Measurements from ENCODE around the gene CNNM1.
A peak's percentile ranks its signal among the peaks of the same experiment; 100 is the strongest.

CNNM1 gene

DNA sequence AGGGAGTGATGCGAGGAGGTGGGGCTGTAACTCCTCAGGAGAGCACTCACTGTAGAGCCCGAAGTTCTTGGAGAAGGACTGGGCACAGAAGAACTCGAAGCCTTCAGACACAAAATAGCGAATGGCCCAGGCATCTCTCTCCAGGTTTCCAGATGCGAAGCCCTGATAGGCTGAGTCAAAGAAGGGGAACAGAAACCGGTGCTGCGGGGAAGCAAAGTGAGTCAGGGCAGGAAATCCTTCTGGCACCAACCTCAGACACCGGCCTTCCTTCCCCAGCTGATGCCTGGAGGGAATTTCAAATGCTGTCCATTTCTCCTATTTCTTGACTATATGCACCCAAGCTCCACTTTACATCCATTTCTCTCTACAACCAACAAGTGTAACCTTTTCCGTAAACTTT lies 74.5 kb downstream of the CNNM1 start:
- H3K9me3 Mint-ChIP-seq (ENCODE audit: low read depth) = no peaks in the 10 kb centered on the region
- H3K27me3 Mint-ChIP-seq = no peaks in the 10 kb centered on the region
- no peaks in the 10 kb centered on the region for H3K4me1 Mint-ChIP-seq (ENCODE audit: low read depth)
- no peak overlapping the region for H3K4me3 Mint-ChIP-seq
- peaks cover 11% of the 10 kb centered on the region for H3K36me3 Mint-ChIP-seq
- no peak overlapping the region for H3K27ac Mint-ChIP-seq

DNA sequence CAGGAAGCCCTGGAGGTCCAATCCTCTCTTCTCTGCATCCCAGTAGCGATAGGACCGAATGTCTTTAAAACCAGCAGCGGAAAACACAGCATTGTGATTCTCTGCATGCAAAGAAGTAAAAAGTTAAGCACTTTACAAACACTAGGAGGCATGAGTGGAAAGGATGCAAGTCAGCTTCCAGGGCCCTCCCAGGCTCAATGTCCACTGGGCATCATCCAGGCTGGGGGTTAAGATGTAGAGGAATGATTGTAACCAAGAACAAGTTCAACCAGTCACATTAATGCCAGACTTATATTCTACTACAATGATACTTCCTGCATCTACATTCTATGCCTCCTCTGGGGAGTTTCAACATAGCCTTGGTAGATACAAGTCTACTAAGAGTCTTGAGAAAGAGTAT lies 77.0 kb downstream of the CNNM1 start:
- H3K36me3 Mint-ChIP-seq = peaks cover 12% of the 10 kb centered on the region
- no peaks in the 10 kb centered on the region for H3K9me3 Mint-ChIP-seq (ENCODE audit: low read depth)
- H3K27ac Mint-ChIP-seq = no peak overlapping the region
- no peaks in the 10 kb centered on the region for H3K27me3 Mint-ChIP-seq
- peaks cover 4% of the 10 kb centered on the region for H3K4me1 Mint-ChIP-seq (ENCODE audit: low read depth)
- no peak overlapping the region for H3K4me3 Mint-ChIP-seq

DNA sequence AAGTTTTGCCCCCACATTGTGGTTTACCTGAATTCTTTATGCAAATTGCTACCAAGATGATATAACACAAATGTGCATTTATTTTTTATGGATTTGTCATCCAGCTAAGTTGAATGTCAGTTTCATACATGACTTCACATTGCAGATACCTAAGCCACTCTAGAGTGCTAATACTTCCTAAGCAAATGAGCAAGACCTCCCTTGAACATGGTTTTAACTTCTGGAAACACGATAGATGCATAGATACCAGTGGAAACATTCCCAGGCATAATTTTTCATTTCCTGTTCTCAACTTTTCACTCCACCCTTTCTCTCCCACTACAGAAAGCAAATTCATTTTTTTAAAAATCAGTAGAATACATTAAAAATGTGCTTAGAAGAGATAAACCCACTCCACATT lies 81.0 kb downstream of the CNNM1 start:
- Mint-ChIP-seq H3K9me3 (ENCODE audit: low read depth) (no peaks in the 10 kb centered on the region), H3K27ac (no peak overlapping the region), H3K27me3 (no peaks in the 10 kb centered on the region), H3K4me3 (no peak overlapping the region), H3K4me1 (ENCODE audit: low read depth) (peaks cover 11% of the 10 kb centered on the region), H3K36me3 (peaks cover 22% of the 10 kb centered on the region)

DNA sequence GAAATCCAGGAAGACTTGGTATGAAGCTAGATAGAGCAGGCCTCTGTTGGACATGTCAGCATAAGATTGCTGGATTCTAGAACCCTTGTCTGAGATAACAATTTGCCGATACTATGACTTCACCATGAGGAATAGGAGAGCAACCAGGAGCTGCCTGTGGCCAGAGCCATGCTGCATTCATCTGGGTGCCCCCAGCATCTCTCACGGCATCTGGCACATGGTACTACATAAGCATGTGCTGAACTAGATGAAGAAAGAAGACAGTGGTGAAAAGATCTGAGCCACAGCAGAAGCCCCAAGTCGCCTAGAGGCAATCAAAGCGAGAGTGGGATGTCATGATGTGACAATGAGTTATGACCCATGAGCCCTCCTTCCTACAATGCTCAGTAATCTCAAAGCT lies 81.7 kb downstream of the CNNM1 start:
- H3K27me3 Mint-ChIP-seq = no peaks in the 10 kb centered on the region
- no peaks in the 10 kb centered on the region for H3K9me3 Mint-ChIP-seq (ENCODE audit: low read depth)
- peaks cover 21% of the 10 kb centered on the region for H3K36me3 Mint-ChIP-seq
- H3K27ac Mint-ChIP-seq = no peak overlapping the region
- peaks cover 11% of the 10 kb centered on the region for H3K4me1 Mint-ChIP-seq (ENCODE audit: low read depth)
- H3K4me3 Mint-ChIP-seq = no peak overlapping the region

DNA sequence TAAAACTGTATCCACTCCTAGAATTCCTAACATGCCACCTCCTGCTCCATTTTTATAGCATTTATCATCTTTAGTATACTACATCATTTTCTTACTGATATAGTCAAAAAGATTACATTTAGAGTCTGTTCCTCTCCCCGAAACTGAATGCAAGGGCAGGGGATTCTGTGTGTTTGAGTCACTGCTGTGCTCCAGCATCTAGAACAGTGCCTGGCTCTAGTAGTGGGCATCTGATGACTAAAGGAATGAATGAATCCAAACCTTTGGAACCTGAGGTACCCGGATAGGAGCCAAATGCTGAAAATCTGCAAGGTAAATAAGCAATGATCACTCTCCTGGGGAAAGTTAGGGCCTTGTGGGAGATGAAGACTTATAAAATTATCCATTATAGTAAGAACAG lies 82.4 kb downstream of the CNNM1 start:
- H3K27me3 Mint-ChIP-seq = no peaks in the 10 kb centered on the region
- H3K36me3 Mint-ChIP-seq = peaks cover 22% of the 10 kb centered on the region
- no peak overlapping the region for H3K4me3 Mint-ChIP-seq
- H3K27ac Mint-ChIP-seq = no peak overlapping the region
- H3K9me3 Mint-ChIP-seq (ENCODE audit: low read depth) = no peaks in the 10 kb centered on the region
- peaks cover 16% of the 10 kb centered on the region for H3K4me1 Mint-ChIP-seq (ENCODE audit: low read depth)

DNA sequence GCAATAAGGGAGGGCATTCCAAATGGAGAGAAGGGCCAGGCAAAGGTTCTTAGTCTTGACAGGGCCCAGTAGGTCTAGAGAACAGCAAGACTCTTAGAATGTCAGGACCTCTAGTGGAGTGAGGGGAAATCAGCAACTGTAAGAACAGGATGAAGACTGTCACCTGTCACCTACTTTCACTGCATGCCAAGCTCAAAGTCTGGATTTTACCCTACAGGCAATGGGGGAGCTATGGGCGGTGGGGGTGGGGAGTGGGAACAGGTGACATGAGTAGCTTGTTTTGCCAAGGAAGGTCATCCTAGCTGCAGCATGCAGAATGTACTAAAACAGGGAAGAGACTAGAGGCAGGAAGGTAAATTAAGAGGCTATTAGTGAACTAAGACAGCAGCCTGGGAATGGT lies 82.9 kb downstream of the CNNM1 start:
- no peak overlapping the region for H3K27ac Mint-ChIP-seq
- H3K4me3 Mint-ChIP-seq = no peak overlapping the region
- peaks cover 19% of the 10 kb centered on the region for H3K36me3 Mint-ChIP-seq
- no peaks in the 10 kb centered on the region for H3K27me3 Mint-ChIP-seq
- H3K4me1 Mint-ChIP-seq (ENCODE audit: low read depth) = peaks cover 16% of the 10 kb centered on the region
- H3K9me3 Mint-ChIP-seq (ENCODE audit: low read depth) = no peaks in the 10 kb centered on the region

DNA sequence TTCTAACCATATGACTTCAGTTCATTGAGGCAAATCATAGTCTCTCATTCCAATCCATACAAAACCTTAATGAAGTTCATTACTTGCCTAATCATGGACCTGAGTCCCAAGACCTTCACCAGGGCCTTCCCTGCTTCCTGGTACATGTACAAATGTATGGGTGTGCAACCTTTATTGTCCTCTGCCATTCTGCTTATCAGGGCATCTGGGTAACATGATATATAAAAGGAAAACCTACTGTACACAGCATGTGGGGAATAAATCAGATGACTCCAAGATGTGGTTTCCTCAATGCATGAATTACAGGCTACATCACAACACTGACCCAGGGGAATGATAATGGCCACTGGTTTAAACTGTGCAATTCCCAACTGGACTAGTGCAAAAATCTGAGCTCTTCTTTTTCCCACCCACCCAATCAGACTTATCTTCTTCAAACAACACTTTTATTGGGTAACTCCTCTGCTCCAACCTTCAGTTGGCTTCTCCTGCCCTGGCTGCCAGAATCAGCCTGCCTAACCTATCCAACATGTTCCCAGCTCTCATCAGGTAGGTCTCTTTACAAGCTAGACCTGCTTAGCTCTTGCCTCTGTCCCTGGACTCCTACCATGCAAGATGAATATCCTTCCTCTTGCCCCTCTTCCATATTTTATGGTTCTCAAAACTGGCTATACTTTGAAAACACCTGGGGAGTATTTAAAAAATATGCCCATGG lies 89.9 kb downstream of the CNNM1 start:
- Mint-ChIP-seq H3K27me3 (no peaks in the 10 kb centered on the region), H3K9me3 (ENCODE audit: low read depth) (no peaks in the 10 kb centered on the region), H3K36me3 (peaks cover 36% of the 10 kb centered on the region), H3K4me3 (no peak overlapping the region), H3K27ac (no peak overlapping the region), H3K4me1 (ENCODE audit: low read depth) (peaks cover 9% of the 10 kb centered on the region)

DNA sequence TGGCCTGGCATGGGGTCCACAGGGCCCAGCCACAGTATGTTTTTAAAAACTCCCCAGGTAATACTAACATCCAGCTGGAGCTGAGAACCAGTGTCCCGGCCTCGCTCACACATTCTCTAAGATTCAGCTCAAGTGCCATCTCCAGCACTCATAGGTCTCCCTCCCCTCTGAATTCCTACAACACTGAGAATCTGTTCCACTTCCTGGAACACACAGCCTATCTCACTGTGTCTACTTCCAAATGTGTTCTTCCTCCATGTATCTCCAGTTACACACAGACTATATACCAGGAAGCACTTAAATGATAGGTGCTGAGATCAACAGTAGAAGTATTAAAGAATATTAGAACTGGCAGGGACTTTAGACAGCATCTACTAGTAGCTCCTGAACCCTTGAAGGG lies 90.5 kb downstream of the CNNM1 start:
- no peaks in the 10 kb centered on the region for H3K9me3 Mint-ChIP-seq (ENCODE audit: low read depth)
- H3K4me3 Mint-ChIP-seq = no peak overlapping the region
- no peaks in the 10 kb centered on the region for H3K27me3 Mint-ChIP-seq
- H3K36me3 Mint-ChIP-seq = peaks cover 33% of the 10 kb centered on the region
- H3K4me1 Mint-ChIP-seq (ENCODE audit: low read depth) = peaks cover 6% of the 10 kb centered on the region
- no peak overlapping the region for H3K27ac Mint-ChIP-seq

DNA sequence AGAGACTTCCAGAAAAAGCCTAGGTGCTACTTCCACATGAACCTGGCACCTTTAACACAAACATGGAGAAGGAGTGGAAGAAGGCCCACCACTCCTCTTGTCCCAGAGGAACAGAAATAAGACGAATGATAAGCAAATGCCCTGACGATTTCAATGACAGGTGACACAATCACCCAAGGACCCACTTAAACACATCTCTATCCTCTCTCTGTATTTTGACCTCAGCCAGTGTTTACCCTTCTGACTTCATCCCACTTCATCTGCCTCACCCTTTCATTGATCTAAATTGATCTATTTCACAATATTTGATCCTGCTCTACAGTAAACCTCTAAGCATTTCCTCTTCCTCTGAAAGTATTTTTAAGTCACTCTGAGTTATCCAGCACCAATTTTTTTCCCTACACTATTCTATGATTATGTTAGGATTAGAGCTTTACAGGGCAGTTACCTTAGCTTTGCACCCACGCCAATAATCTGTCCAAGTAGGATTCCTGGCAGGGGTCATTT lies 92.1 kb downstream of the CNNM1 start:
- H3K36me3 Mint-ChIP-seq = peaks cover 32% of the 10 kb centered on the region

DNA sequence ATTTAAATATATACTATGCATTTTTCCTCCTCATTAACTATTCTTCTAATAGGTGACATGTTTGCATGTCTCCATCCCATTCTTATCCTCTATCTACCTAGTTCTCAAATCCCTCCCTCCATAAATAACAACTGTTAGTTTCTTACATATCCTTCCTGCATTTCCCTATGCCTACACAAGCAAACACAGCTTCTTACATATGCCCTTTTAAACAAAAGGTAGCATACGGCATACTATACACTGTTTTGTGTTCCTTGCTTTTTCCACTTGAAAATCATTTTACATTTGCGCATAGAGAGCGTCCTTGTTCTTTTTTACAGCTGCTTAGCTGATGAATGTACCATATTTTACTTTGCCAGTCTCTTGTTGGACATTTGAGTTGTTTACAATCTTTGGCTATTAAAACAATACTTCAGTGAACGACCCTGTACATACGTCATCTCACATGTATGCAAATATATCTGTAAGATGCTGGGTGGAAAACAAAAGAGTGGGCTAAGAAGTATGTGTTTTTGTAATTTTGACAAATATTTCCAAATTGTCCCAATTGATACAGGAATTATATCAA lies 93.5 kb downstream of the CNNM1 start:
- Mint-ChIP-seq H3K27me3 (no peaks in the 10 kb centered on the region), H3K4me1 (ENCODE audit: low read depth) (peaks cover 6% of the 10 kb centered on the region), H3K36me3 (peaks cover 28% of the 10 kb centered on the region), H3K4me3 (no peak overlapping the region), H3K27ac (no peak overlapping the region), H3K9me3 (ENCODE audit: low read depth) (no peaks in the 10 kb centered on the region)

More for the DNA sequence above, 92.1 kb downstream of the CNNM1 start:
- Mint-ChIP-seq H3K4me3 (no peak overlapping the region), H3K27ac (no peak overlapping the region), H3K27me3 (no peaks in the 10 kb centered on the region), H3K9me3 (ENCODE audit: low read depth) (no peaks in the 10 kb centered on the region), H3K4me1 (ENCODE audit: low read depth) (peaks cover 2% of the 10 kb centered on the region)

DNA sequence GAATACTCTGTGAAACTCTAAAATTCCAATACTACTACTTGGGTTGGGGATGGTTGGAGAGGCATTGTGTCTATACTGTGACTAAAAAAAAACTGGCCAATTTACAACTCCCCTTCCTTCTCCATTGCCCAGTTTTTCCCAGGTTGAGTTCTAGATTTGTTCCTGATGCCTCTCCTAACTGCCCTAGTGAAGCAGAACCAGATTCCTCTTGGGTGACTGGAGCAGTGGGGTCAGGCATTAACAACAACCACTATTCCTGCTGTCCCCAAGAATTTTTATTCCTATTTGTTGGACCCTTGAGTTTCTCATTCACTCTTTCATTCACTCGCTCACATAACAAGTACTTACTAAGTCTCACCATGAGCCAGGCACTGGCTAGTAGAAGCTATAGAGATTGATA lies 95.5 kb downstream of the CNNM1 start:
- Mint-ChIP-seq H3K9me3 (ENCODE audit: low read depth) (no peaks in the 10 kb centered on the region), H3K4me3 (no peak overlapping the region), H3K27me3 (no peaks in the 10 kb centered on the region), H3K4me1 (ENCODE audit: low read depth) (peaks cover 19% of the 10 kb centered on the region), H3K27ac (no peak overlapping the region), H3K36me3 (peaks cover 16% of the 10 kb centered on the region)

DNA sequence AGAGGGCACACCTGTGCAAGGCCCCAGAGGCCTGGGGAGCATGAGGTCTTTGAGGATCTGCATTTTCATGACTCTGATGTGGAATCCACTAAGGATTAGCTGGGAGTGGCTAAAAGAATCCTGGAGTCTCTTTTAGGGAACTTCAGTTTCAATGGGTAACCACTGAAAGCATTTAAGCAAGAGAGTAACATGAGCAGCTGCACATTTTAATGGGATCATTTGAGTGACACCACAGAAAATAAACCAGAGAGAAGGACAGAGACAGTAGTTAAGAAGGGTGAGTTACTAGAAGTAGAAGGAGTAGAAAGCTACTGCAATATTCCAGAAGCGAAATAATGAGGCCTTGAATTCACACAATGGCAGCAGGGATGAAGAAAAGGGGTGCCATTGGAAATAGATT lies 96.0 kb downstream of the CNNM1 start:
- no peaks in the 10 kb centered on the region for H3K27me3 Mint-ChIP-seq
- no peak overlapping the region for H3K4me3 Mint-ChIP-seq
- peaks cover 12% of the 10 kb centered on the region for H3K36me3 Mint-ChIP-seq
- no peaks in the 10 kb centered on the region for H3K9me3 Mint-ChIP-seq (ENCODE audit: low read depth)
- no peak overlapping the region for H3K27ac Mint-ChIP-seq
- peaks cover 22% of the 10 kb centered on the region for H3K4me1 Mint-ChIP-seq (ENCODE audit: low read depth)

DNA sequence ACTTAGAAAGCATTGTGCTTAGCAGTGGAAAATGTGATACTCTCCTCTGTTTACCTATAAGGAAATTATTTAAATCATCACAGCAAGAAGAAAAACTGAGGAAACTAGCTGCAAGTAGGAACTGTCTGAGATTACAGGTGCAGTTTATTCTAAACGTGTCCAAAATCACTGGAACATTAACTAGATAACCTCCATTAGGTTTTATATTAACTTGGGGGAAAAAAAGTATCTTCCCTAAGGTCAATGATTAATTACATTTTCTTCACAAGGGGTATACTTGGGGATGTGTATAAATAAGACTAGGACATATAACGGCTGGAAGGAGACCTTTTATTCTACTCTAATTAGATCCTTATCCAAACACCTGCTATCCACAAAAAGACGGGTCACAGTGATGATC lies 97.5 kb downstream of the CNNM1 start:
- peaks cover 8% of the 10 kb centered on the region for H3K36me3 Mint-ChIP-seq
- peaks cover 27% of the 10 kb centered on the region for H3K4me1 Mint-ChIP-seq (ENCODE audit: low read depth)

DNA sequence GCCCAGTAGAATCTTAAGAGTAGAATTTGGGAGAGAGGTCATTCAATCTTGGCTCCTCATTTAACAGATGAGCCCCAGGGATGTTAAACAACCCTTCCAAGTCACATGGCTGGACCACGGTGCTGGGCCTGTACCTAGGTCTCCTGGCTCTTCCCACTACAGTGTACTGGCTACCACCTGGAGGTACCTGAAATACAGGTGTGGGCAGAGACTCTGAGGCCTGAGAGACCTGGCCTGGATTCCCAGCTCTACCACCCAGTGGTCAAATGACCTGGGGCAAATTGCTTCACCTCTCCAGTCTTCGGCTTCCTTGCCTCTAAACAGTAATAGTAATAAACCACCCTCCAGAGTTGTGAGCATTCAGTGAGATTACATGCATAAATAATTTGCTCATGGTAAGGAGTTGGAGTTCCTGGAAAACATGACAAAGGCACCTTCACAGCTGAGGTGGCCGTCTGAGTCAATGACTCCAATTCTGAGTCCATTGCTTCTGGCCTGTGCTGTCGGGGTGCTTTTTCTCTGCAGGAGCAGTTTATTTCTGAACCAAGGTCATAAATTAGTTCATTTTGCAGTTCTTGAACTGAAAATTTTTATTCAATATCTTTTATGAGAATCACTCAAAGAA lies 98.5 kb downstream of the CNNM1 start:
- H3K4me3 Mint-ChIP-seq = no peak overlapping the region
- no peak overlapping the region for H3K27ac Mint-ChIP-seq

More for the DNA sequence above, 97.5 kb downstream of the CNNM1 start:
- Mint-ChIP-seq H3K4me3 (no peak overlapping the region), H3K27me3 (no peaks in the 10 kb centered on the region), H3K27ac (no peak overlapping the region), H3K9me3 (ENCODE audit: low read depth) (no peaks in the 10 kb centered on the region)

DNA sequence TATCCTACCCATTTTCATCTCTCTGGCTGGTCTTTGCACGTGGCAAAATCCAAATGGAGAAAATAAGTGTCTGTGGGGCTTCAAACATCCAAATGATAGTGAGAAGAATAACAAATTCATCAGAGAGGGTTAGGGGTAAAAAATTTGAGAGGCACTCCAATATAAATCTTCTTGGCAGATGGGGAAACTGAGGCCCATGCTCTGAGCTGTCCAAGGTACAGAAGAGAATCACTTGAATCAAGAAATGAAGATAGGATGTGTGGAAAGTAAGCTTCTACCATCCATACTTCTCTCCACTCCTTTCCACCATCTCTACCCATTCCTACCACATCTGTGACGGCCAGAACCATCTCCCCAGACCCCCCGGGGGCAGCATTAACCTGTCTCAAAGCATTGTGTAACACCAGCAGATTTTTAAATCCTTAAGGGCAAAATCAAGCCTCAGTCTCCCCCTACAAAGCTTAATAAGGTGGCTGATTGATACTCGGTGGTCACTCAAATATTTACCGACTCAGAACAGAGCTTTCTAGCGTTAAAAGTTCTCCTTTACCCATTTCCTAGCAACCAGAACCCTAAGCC lies 100.5 kb downstream of the CNNM1 start:
- Mint-ChIP-seq H3K4me3 (peak overlapping the region; percentile 100), H3K27ac (peak overlapping the region; percentile 97), H3K27me3 (no peaks in the 10 kb centered on the region), H3K36me3 (peaks cover 4% of the 10 kb centered on the region), H3K4me1 (ENCODE audit: low read depth) (peaks cover 39% of the 10 kb centered on the region), H3K9me3 (ENCODE audit: low read depth) (no peaks in the 10 kb centered on the region)

More for the DNA sequence above, 98.5 kb downstream of the CNNM1 start:
- Mint-ChIP-seq H3K36me3 (peaks cover 8% of the 10 kb centered on the region), H3K4me1 (ENCODE audit: low read depth) (peaks cover 35% of the 10 kb centered on the region), H3K27me3 (no peaks in the 10 kb centered on the region), H3K9me3 (ENCODE audit: low read depth) (no peaks in the 10 kb centered on the region)

All from activated naive CD8-positive, alpha-beta T cell (primary cell).